Caki2 (cell line): ENCODE data around the gene EMID1. TPM values are rescaled to one million over a fixed set of nuclear protein-coding genes. Genes with fewer than 3 reads are reported as not detected.

ENCODE experiments used
- DNase-seq: peaks from one replicate; pipeline ENCODE4 v3.0.0-alpha.2; 2015; ENCODE audit warnings: low read depth
- in situ Hi-C: cut with HindIII; loops from 2 replicates; pipeline ENCODE4 v1.10.0; 2016; ENCODE audit warnings: low sequenced_read_pairs, low pct_unique_long_range_greater_than_20kb, mixed read lengths
- total RNA-seq: library from RNA; depleted of rRNA; stranded (reverse); fragments of >200 nt; shearing (Covaris generic); gene quantifications from 2 replicates; pipeline ENCODE4 v1.2.3, GENCODE V29; 2014; ENCODE audit warnings: low replicate concordance; rRNA removed

The EMID1 gene
- total RNA-seq, 1 experiment from 2014 or later: 0.37 TPM

DNA sequence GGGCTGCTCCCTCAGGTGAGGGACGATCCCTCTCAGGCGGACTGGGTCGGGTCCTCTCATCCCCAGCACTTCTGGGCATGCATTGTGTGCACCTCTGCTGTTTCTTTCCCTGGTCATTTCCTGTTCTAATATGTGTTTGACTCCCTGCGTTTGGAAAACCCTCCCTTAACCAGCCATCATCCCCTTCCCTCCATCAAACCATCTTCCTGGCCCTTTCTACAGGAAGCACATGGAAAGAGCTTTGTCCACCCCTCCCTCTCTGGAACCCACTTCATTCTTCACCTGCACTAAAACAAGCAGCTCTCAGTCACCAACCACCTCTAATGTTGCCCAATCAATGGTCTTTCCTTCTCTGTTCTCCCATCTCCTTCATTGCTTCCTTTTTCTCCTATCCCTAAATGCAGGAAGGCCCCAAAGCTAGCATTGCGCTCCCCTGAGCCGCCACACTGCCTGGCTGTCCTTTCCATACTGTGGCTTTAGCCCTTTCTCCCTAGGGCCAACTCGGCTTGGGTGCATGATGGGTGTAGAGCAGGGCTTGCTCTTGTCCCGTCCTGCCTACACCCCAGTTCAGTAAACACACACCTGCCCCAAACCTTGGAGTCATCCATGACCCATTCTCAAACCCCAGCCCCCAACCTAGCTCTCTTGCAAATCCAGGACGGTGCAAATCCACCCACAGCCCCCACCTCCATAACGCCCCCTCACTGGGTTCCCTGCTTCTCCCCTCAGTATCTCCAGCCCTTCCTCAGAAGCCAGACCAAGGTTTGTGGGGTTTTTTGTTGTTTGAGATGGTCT is 95.3 kb downstream of the EMID1 start:
- no peak for DNase-seq
- in situ Hi-C loops: no loop called here

DNA sequence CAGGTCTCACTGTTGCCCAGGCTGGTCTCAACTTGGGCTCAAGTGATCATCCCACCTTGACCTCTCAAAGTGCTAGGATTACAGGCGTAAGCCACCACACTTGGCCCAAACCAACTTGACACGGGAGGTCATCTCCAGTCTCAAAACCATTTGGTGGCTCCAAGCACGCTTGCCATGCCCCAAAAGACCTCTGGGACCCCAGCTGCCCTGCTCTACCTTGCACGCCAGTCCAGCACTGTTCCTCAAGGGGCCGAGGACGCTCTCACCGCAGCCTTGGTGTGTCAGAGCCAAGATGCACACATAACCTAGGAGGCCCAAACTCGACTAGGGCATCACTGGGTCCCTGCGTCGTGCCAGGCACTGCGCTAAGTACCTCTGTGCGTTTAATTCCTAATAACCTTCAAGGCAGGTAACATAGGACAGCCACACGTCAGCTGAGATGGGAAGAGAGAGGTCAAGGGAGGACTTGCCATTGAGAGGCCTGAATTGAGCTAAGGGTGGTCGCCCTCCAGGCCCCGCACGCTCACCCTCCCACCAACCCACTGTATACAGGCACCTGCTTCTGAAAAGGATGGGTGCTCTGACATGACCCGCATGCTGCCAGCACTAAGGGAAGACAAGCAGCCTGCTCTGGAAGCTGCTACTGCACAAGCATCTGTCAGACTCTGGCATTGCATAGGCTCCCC is 96.2 kb downstream of the EMID1 start:
- in situ Hi-C loops: no loop called here
- DNase-seq: no peak

DNA sequence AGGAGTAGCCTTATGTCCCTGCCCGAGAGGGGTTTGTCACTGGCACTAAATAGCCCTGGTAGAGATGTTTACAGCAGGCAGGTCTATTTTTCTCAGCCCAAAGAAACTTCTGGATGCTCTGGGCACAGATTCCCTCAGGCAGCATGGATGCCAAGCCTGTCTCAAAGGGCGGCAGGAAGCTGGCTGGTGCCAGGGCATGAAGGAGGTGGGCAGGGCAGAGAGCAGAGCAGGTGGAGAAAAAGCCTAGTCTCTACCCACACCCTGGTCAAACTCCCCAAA is 96.6 kb downstream of the EMID1 start:
- in situ Hi-C loops: no loop called here
- DNase-seq: no peak

DNA sequence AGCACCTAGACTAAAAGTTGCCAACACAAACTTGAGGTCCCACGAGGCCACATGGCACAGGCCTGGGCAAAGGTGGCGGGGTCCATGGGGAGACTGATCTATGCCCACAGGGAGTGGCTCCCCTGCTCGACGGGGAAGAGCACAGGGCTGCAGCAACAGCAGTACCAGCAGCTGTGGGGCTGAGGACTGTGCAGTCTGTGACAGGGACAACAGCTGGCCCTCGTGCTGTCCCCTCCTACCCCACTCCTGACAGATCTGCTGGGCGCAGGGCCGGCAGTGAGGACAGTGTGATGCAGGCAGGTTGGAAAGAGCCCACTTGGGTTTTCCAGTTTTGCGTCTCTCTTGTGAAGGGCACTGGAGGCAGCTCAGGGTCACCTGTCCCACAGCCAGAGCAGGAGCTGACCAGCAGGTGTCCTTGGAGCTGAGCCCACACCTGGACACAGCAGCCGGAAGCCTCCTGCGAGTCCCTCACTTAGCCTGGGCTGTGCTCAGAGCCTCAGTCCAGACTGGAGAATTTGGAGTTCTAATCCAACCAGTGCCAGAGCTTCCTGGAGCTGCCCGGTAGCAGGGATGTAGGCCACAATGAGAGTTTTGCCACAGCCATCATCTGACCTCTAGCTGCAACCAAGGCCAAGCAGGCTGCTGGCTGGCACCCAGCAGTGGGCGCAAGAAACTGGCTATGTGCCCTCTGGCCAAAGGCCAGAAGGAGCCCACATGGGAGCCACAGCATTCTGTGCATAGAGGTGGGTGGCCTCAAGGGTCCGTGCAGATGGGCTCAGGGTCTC is 97.2 kb downstream of the EMID1 start:
- in situ Hi-C loops: no loop called here
- DNase-seq: no peak

DNA sequence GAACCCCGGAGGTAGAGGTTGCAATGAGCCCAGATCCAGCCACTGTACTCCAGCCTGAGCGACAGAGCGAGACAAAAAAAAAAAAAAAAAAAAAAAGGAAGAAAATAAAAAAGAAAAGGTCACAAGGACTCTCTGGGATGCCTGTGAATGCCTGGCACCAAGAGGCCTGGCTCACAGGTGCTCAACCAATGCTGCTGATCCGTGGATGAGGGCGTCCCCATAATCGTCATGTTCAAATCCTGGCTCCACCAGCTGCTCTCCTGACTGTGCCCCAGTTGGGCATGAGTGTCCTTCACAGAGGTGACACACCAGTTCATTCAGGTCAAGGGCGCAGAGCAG is 100.1 kb downstream of the EMID1 start:
- no peak for DNase-seq
- in situ Hi-C loops: no loop called here

DNA sequence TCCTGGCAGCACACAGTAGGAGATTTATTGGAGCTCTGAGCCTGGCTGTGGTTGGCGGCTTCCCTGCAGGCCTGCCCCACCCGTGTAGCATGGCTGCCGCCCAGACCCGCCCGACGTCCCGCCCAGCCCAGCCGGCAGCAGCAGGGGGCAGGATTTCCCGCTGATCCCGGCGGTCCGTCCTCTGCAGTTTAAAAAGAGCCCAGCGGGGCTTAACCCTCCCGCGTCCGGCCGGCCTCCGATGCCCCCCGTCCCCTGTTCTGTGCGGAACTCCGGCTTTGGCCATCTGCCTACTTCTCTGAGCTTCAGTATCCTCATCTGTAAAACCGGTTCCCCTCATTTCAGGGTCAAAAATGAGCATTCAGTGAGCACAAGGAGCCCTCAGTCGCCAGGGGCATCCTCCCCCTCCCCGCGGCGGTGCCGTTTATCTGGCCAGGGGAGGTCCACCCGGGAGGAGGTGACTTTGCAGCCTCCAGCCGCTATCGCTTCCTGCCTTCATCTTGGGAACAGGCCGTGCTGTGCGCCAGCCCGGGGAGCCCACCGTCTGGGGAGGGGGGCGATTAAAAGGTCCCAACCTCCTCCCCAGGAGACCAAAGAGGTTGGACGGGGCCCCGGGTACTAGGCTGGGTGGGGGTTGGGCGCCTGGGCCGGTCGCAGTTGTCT is 100.6 kb downstream of the EMID1 start, which contains the start of gene GAS2L1:
TSS of gene GAS2L1 (plus strand) at position 476 of the 660 bp plus-strand sequence. CDS start 1,456 bp downstream, outside the sequence.
- in situ Hi-C loops: no loop called here
- peak; percentile 82 for DNase-seq

DNA sequence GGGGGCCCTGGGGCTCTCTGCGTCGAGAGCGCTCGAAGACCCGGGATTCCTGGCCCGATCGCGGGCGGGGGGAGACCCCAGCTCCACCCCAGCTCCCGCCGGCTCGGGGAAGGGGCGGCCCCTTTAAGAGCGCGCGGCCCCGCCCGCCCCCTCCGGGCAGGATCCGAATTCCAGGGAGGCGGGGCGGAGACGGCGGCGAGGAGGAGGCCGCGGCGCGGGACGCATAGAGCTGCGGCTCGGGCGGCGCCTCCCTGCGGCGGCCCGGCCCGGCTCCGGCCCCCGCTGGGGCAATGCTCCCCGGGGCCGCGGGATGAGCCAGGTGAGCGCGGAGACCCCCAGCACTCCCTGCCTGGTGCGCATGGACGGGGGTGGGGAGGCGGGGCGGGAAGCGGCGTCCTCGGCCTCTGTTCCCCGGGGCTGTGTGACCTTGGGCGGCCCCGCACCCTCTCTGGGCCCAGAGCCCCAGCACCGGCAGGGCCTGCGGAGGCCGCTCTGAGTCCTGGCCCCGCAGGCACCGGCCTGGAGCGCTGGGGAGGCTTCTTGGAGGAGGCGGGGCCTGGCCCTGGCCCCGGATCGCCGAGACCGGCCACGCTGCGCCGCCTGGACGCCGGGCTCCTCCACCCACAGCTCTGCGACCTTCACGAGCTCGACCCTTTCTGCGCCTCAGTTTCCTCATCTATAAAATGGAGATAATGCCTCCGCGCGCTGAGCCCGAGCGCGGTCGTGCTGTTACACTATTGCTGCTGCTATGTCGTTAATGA is 101.3 kb downstream of the EMID1 start:
- in situ Hi-C loops: no loop called here
- peak; percentile 80 for DNase-seq

DNA sequence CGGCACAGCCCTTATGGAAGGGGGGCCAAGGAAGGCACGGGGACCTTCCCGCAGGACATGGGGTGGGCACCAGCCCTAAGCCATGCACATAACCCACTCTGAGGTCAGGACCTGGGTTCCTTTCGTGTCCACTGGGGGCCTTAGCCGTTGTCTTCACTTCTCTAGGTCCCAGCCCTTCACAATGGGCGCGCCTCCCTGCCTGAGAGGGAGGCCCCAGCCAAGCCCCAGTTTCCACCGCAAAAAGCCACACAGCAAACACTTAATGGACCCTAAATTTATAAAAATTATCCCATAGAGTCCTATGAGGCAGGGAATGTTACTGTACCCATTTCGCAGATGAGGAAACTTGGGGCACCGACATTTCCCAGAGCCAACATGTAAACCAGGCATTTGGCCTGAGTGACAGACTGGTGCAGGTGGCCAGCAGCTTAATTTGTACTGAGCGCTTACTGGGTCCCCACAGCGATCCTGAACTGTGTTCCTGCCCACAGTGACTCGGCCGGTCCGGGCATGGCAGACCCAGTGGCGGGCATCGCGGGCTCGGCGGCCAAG is 102.0 kb downstream of the EMID1 start:
- in situ Hi-C loops: no loop called here
- DNase-seq: no peak

DNA sequence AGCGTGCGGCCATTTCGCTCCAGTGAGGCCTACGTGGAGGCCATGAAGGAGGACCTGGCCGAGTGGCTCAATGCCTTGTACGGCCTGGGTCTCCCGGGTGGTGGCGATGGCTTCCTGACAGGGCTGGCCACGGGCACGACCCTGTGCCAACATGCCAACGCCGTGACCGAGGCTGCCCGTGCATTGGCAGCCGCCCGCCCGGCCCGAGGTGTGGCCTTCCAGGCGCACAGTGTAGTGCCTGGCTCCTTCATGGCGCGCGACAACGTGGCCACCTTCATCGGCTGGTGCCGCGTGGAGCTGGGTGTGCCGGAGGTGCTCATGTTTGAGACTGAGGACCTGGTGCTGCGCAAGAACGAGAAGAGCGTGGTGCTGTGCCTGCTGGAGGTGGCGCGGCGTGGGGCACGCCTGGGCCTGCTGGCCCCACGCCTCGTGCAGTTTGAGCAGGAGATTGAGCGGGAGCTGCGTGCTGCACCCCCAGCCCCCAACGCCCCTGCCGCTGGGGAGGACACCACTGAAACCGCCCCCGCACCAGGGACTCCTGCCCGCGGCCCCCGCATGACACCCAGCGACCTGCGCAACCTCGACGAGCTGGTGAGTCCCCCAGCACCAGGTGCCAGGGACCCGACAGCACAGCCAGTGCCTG is 102.6 kb downstream of the EMID1 start:
- in situ Hi-C loops: no loop called here
- no peak for DNase-seq

DNA sequence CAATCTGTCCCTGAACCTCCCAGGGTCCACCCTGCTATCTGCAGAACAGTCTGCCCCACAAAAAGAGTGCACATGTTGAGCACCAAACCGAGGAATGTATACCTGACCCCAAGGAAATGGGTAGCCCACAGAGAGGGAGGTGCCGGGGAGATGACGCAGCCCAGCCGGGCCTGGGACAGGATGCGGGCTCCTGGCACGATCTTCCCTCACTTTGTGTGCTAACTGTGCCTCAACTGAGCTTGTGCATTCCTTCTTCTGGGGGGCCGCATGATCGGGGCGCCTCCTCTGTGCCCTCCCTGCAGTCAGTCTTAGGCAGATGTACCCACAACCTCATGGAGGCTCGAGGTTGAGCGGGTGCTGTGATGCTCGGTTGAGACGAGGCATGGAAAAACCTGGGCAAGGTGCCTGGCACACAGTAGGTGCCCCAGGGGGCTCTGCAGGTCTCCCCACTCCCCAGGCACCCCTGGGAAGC is 103.1 kb downstream of the EMID1 start:
- no peak for DNase-seq
- in situ Hi-C loops: no loop called here

Other genes starting within 250 kb of the EMID1 start
- gene C22orf31, start 144.1 kb upstream of the EMID1 start, total RNA-seq: not detected in 2 replicates
- 4.8 and 8.4 TPM in 2 replicates for gene KREMEN1, start 132.9 kb upstream of the EMID1 start, total RNA-seq
- 52.2 and 61.5 TPM in 2 replicates for gene RHBDD3, start 62.1 kb downstream of the EMID1 start, total RNA-seq
- 172 and 173 TPM in 2 replicates for gene EWSR1, start 62.4 kb downstream of the EMID1 start, total RNA-seq
- gene GAS2L1, start 100.8 kb downstream of the EMID1 start, total RNA-seq: 18.5 and 20.8 TPM in 2 replicates
- not detected in 2 replicates for gene RASL10A, start 109.8 kb downstream of the EMID1 start, total RNA-seq
- gene AP1B1, start 182.7 kb downstream of the EMID1 start, total RNA-seq: 70.2 and 102 TPM in 2 replicates
- gene RFPL1, start 232.7 kb downstream of the EMID1 start, total RNA-seq: not detected in 2 replicates